ENCODE data around the gene B4GALT2. TPM values are rescaled to one million over a fixed set of nuclear protein-coding genes. Genes with fewer than 3 reads are reported as not detected.

Gene B4GALT2
- total and polyA plus RNA-seq, 9 of the 15 experiments (the other 6 are each of a cell fraction or from before 2014, with no cell fraction given), result 1.3 to 86.8 (median 43.8) TPM

- TF ChIP-seq ZNF449 (CRISPR knock-in tag; IDR thresholded peaks at IDR 0.05) (no peak), HMG20B (CRISPR knock-in tag; IDR thresholded peaks at IDR 0.05) (no peak), CHD1 (IDR thresholded peaks at IDR 0.05; ENCODE audit: low read length) (peak; percentile 80), SPI1 (IDR thresholded peaks at IDR 0.05; ENCODE audit: borderline replicate concordance, low read depth, low read length) (peak; percentile 98), TFE3 (CRISPR knock-in tag; IDR thresholded peaks at IDR 0.05) (no peak), BCOR (IDR thresholded peaks at IDR 0.05) (no peak), HCFC1 (IDR thresholded peaks at IDR 0.05; ENCODE audit: low read depth, low read length) (no peak; the same call in 1 of the 2 replicates), KLF6 (CRISPR knock-in tag; IDR thresholded peaks at IDR 0.05; ENCODE audit: borderline replicate concordance) (no peak), BHLHE40 (IDR thresholded peaks at IDR 0.05; ENCODE audit: low read length) (no peak), ZNF551 (CRISPR knock-in tag; IDR thresholded peaks at IDR 0.05) (no peak), ZBTB40 (IDR thresholded peaks at IDR 0.05) (no peak), ZBTB40 (CRISPR knock-in tag; IDR thresholded peaks at IDR 0.05) (0 out of 2 replicates have a peak, but pooled peaks have one; percentile 19), NUFIP1 (IDR thresholded peaks at IDR 0.05; ENCODE audit: partially characterized antibody) (no peak), SMARCE1 (IDR thresholded peaks at IDR 0.05) (peak; percentile 73), ATF7 (IDR thresholded peaks at IDR 0.05) (no peak), NR3C1 (CRISPR knock-in tag; IDR thresholded peaks at IDR 0.05) (0 out of 2 replicates have a peak, but pooled peaks have one; percentile 37), FOXM1 (IDR thresholded peaks at IDR 0.05; ENCODE audit: low read depth) (no peak), FOXM1 (CRISPR knock-in tag; IDR thresholded peaks at IDR 0.05; ENCODE audit: low read depth) (no peak; the same call in 1 of the 2 replicates), KHSRP (IDR thresholded peaks at IDR 0.05) (no peak)
Observed at GRCh38 chr1:43975249-43975961, 3.6 kb upstream of the B4GALT2 start (continued).

All from K562 (cell line).